ENCODE data around the gene LITAF.
"Not testable (repeated sequence)": the region's sequence is repeated elsewhere in the genome, so short reads cannot be mapped to it uniquely, and the experiment has no call there.

The LITAF gene

GRCh38 chr16:11571549-11571948, 15.2 kb downstream of the LITAF start:
- DNase-seq, result no peak

- no peak for DNase-seq
Measured at GRCh38 chr16:11570806-11571205, 15.9 kb downstream of the LITAF start.

DNA sequence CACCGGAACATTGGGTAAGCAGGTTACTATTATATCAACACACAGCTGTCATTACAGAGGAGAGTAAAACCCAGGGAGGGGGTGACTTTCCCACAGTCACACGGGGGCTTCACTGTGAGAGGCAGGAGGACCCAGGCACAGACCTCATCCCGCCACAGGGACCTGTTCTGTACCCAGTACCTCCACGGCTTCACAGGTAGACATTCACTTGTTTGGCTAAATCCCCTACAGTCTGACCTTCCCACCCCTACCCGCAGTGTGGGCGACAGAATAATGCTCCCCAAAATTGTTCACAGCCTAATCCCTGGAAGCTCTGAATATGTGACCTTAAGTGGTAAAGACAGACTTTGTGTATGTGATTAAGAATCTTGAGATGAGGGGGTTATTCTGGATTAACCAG, 16.5 kb downstream of the LITAF start:
- DNase-seq, result no peak

- no peak for DNase-seq
Measured at GRCh38 chr16:11566398-11566797, 20.3 kb downstream of the LITAF start.

DNA sequence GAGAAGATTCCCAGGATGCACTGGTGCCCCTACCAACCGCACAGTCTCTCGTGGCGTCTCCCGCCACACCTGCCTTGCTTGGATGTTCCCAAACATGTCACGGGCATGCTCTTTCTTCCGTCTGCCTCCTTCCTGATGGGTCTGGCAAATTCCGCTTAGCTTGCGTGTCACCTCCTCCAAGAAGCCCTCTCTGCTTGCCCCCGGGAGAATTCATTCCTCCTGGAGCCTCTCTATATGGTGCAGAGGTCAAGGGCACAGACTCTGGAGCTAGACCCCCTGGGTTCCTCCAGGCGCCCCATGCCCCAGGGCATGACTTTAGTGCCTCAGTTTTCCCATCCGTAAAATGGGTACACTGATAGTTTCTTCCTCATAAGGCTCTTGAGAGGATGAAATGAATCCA, 21.1 kb downstream of the LITAF start:
- DNase-seq, result no peak

DNA sequence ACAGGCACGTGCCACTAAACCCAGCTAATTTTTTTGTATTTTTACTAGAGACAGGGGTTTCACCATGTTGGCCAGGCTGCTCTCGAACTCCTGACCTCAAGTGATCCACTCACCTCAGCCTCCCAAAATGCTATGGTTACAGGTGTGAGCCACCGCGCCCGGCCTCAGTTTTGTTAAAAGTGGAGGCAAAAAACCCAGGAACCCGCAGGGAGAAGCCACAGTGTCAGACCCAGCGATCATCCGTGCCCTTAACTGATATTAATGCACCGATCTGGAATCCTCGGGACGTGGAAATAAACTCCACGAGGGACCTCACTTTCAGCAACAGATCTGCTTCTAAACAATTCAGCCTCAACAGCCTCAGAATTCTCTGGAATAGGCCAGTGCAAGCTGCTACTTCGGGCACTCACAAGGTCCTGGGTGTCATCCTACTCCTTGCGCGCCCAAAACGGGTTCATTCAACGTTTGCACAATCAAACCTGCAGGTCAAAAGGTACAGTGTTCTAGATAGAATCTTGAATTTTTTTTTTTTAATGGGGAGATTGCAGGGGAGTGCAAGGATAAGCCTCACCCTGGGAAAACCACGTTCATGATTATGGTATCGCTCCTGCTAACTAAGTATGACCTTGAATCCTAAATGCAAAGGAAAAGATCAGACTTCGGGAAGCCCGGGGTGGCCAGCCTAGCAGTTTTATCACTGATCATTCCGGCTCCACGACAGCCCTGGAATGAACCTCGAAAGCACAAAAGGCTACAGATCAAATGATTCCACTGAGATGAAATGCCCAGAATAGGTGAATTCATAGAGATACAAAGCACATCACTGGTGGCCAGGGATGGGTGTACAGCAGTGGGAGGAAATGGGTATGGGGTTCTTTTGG, 22.4 kb downstream of the LITAF start:
- DNase-seq, result no peak

- DNase-seq, result no peak
Measured at GRCh38 chr16:11563493-11564040, 23.2 kb downstream of the LITAF start.

DNA sequence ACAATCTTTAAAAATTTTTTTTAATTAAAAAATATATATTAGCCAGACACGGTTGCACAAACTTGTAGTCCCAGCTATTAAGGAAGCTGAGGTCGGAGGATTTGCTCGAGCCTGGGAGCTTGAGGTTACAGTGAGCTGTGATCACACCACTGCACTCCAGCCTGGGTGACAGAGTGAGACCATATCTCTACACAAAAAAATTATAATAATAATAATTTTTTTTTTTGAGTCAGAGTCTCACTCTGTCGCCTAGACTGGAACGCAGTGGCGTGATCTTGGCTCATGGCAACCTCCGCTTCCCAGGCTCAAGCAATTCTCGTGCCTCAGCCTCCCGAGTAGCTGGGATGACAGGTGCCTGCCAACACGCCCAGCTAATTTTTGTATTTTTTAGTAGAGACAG, 23.8 kb downstream of the LITAF start:
- DNase-seq, result no peak

GRCh38 chr16:11562411-11562810, 24.3 kb downstream of the LITAF start:
- no peak for DNase-seq

DNA sequence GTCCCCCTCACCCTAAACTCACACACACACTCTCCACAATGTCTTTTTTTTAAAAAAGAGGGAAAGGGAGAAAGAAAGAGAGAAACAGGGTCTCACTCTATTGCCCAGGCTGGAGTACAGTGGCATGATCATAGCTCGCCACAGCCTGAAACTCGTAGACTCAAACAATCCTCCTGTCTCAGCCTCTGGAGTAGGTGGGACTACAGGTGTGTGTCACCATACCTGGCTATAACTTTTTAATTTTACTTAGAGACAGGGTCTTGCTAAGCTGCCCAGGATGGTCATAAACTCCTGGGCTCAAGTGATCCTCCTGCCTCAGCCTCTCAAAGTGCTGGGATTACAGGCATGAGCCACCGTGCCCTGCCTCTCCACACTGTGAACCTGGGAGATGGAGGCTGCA, 24.9 kb downstream of the LITAF start:
- DNase-seq, result no peak

DNA sequence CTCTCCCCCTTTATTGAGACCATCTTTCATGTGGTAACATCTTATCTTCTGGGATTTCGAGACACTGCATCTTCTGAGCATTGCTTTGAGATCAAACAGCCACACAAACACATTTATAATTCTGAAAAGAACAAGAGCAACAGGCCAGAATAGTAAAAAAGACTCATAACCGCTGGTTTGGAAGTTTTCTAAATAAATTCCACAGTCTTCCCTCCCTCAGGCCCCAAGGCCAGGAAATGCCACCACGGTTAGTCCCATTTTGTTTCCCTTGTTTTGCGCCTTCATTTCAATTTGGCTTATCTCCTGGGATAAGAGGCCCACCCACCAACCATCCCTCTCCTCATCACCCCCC, 25.3 kb downstream of the LITAF start:
- no peak for DNase-seq

DNA sequence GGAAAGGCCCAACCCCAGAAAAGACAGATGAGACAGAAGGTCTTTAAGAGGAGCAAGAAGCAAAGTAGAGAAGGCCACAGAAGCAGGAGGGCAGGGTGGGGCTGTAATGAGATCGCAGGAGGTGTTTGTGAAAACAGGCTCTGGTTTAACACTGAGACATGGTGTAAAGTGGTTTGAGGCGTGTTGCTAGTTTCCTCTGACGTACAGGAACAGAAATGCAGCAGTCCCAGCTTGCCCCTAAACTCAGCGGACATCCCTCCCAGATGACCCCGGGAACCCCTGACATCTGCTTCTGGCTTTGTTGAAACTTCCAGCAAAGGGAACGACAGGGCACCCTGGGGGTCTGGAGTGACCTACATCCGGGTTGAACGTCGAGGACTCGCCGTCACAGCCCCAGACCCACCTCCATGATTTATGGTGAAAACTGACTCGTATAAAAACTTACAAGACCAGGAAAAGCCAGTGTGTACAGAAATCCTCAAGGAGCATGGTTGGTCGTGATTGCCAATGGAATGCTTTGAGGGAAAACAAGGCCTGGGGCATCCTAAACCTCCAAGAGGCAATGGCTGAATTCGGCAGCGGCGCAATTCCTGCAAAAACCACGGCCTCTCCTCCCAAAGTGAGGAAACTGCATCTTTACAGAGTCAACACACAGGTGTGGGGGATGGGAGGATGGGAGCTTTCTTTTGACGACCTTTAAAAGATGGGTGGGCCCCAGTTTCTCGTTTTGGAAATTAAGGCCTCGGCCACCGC, 25.8 kb downstream of the LITAF start:
- no peak for DNase-seq

GRCh38 chr16:11558308-11558823, 28.4 kb downstream of the LITAF start:
- DNase-seq, result not testable (repeated sequence)

DNA sequence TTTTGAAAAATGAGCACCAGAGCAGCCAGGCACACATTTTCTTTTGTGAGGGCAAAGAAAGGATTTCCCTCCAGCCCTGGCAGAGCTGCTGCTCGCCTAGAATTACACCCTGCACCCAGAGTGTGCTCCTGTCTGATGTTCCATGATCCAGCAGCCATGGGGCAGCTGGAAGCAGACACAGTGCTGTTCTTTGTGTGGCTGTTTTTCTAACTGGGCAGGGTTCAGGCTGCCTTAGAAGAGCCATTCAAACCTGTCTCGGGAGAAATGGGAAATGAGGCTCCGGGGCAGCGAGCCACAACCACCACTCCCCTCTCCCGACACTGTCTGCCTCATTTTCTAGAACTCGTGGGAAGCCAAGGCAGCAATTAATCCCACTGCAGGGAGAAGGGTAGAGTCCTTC, 28.9 kb downstream of the LITAF start:
- DNase-seq, result no peak

- DNase-seq, result no peak
Measured at GRCh38 chr16:11556945-11557720, 29.6 kb downstream of the LITAF start.

DNA sequence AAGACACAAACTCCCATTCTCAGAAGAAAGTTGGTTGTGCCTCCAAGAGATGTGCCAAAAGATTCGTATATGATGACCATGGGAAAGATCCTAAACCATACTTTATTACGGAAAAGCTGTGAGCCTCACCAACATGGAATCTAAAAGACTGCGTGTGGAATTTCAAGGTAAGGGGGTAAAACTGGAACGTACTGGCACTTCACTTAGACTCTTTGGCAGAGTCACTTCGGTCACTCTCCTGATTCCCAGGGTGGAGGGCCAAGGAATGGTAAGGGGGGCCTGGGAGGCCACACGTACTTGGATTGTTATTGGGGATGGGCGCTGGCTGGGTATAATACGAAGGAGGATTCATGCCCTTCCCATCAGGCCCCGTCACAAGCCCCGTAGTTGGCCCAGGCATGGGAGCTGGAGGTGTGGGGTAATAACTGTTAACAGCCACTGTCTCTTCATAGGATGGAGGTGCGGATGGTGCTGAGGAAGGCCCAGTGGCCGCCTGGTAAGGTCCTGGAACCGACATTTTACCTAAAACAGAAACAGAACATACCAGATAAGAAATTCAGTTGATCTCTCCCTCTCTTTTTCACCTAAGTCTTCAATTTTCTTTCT, 30.4 kb downstream of the LITAF start:
- no peak for DNase-seq

DNA sequence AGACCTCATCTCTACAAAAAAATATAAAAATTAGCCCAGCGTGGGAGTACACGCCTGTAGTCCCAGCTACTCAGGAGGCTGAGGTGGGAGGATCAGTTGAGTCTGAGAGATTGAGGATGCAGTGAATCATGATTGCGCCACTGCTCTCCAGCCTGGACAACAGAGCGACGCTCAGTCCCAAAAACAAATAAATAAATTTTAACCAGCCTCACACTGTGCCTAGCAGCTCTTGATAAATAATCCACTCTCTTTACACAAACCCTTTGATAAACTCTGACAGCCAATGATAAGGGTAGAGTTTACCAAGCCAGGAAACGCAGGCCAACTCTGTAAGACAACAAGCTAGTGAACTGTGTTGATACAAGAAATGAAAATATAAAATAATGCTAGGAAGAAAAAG, 32.7 kb downstream of the LITAF start:
- DNase-seq, result no peak

GRCh38 chr16:11553371-11553770, 33.3 kb downstream of the LITAF start:
- DNase-seq, result no peak

DNA sequence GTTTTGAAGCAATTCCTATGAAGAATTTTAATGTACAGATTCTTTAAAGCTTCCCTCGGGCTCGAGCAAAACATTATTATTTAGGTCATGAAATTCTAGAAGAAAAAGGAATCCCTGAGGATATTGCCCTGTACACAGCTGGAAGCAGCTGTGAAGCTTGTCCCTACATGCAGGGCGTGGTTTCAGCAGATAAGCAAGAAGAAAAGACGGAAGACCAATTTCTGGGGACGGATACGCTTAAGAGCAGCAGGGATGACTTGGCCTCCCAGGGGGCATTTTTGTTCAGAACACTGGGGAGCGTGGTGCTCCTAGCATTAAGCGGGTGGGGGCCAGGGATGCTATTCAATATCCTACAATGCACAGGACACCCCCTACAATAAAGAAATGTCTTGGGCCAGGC, 34.3 kb downstream of the LITAF start:
- DNase-seq, result no peak

DNA sequence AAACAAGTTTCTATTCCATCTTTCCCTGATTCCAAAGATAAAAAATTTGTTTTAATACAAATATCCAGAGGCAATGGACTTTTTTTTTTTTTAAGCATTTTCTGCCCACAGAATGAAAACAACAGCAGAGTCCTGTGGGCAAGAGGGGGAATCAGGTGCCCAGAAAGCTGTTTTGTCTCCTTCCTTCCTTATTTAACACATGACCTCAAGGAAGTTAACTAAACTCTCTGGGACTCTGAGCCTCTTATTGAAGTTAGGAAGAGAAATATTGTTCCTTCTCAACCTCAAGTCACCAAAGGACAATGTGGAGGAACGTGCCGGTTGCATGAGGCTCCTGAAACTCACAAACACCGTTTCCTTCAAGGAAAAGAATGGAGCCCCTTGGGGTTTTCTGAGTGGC, 34.9 kb downstream of the LITAF start:
- DNase-seq, result no peak

DNA sequence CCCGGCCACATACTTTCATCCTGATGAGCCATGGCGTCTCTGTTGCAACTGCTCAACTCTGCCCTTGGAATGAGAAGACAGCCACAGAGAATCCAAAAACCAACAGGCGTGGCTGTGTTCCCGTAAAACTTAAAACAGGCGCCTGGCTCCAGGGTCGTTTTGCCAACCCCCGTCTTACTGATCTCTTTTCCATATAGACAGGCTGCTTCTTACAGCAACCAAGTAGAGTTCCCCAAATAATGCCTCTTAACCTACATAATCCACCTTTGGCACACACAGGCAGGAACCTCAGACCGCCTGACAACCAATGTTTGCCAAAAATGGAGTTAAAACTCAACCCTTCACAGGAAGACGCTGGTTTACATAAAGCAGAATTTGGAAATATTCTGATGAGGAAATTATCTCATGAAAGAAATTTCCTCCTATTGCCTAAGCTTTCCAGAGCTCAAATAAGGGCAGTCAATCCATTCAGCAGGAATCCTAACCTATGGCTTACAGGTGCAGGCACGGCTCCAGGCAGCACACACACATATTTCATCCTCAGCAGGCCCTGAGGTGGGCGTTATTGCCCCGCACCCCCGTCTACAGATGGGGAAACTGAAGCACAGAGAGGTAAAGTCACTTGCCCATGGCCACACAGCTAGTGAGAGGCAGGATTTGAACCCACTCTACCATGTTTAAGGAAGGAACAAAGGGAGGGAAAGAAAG, 35.8 kb downstream of the LITAF start:
- no peak for DNase-seq

Data from NCI-H82 (cell line).